ENCODE results near the gene BHLHA9. TPM values are rescaled to one million over a fixed set of nuclear protein-coding genes. Genes with fewer than 3 reads are reported as not detected.

BHLHA9 gene
- total RNA-seq, 4 donors from 2014 or later = not detected

GRCh38 chr17:1271441-1271840, 1.2 kb downstream of the BHLHA9 start:
- intact Hi-C loops (cut with DNase I; ENCODE audit: low total_unique reads) = no loop called here
- WGBS, 2 donors = 42 to 54% methylated on average over 15 to 18 of the region's 18 CpGs
- no peak overlapping the region for H3K4me3 ChIP-seq (ENCODE audit: low read depth, poor library complexity, severe bottlenecking)
- no peak for TF ChIP-seq POLR2A (IDR thresholded peaks at IDR 0.05)
- TF ChIP-seq CTCF (IDR thresholded peaks at IDR 0.05) = no peak
- no peak for DNase-seq (ENCODE audit: low spot score in 2 of 2)

DNA sequence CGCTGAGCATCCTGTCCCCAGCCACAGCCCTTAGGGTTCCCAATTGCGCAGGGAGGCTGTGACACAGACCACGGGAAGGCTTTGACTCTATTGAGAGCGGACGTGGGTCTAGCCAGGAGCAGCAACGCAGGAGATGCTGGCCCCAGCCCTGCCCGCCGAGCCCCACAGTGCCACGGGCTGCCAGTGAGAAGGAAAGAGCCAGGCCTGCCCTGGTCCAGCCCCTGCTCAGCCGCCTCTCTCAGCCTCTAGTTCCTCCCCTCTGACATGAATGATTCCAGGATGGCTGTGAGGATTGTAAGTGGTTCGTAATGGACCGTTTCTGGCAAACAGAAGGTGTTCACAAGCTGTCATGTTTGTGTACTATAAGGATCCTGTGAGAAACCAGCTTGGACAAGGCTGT, 2.5 kb downstream of the BHLHA9 start:
- H3K4me3 ChIP-seq (ENCODE audit: low read depth, poor library complexity, severe bottlenecking) = no peak overlapping the region
- intact Hi-C loops (cut with DNase I; ENCODE audit: low total_unique reads) = no loop called here
- no peak for TF ChIP-seq POLR2A (IDR thresholded peaks at IDR 0.05)
- TF ChIP-seq CTCF (IDR thresholded peaks at IDR 0.05) = no peak
- 56 to 65% methylated on average over 10 to 12 of the region's 12 CpGs for WGBS, 2 donors
- DNase-seq (ENCODE audit: low spot score in 2 of 2) = no peak

DNA sequence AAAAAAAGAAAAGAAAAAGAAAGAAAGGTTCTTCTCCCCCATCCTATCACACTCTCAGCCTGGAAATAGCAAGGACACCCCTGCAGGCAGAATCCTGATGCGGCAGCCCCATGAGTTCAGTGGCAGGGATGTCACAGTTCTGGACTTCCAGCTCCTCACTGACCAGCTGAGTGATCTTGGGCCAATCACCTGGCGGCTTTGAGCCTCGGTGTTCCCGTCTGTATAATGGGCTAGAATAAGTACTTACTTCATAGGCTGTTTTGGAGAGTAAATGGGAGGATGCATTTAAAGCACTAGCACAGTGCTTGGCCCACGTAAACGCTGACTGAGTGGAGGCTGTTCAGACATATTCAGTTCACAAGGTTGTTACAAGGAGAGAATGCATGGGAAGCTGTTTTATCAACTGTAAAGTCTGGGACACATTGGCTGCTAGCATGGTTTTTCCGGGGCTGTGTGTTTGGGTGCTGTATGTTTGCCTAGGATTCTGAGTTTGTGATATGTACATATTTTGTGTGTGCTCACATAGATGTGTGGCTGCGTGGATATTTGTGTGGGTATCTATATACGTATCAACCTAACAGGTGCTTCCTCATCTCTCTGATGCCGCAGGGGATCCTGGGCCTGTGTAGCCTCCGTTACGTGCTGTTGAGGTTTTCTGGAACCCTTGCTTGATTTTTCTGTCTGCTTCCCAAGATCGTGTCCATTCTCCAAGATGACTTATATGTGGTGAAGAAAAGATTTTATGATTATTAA, 3.4 kb downstream of the BHLHA9 start:
- H3K4me3 ChIP-seq (ENCODE audit: low read depth, poor library complexity, severe bottlenecking) = no peak overlapping the region
- WGBS, 2 donors = 75 to 86% methylated on average over 13 of the region's 13 CpGs
- TF ChIP-seq POLR2A (IDR thresholded peaks at IDR 0.05) (no peak), CTCF (IDR thresholded peaks at IDR 0.05) (no peak)
- DNase-seq (ENCODE audit: low spot score in 2 of 2) = no peak
- intact Hi-C loops (cut with DNase I; ENCODE audit: low total_unique reads) = no loop called here

DNA sequence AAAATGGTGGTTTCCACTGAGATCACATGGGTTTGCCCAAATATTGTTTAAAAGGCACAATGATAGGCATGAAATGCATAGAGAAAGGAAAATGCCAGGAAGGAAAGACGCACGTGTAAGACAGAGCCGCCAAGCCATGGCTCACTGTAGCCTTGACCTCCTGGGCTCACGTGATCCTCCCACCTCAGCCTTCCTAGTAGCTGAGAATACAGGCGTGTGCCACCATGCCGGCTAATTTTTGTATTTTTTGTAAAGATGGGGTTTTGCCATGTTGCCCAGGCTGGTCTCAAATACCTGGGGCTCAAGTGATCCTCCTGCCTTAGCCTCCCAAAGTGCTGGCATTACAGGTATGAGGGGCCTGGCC, 4.0 kb downstream of the BHLHA9 start:
- TF ChIP-seq POLR2A (IDR thresholded peaks at IDR 0.05) (no peak), CTCF (IDR thresholded peaks at IDR 0.05) (no peak)
- intact Hi-C loops (cut with DNase I; ENCODE audit: low total_unique reads) = no loop called here
- no peak overlapping the region for H3K4me3 ChIP-seq (ENCODE audit: low read depth, poor library complexity, severe bottlenecking)
- WGBS, 2 donors = 77 to 78% methylated on average over 6 of the region's 6 CpGs
- no peak for DNase-seq (ENCODE audit: low spot score in 2 of 2)

DNA sequence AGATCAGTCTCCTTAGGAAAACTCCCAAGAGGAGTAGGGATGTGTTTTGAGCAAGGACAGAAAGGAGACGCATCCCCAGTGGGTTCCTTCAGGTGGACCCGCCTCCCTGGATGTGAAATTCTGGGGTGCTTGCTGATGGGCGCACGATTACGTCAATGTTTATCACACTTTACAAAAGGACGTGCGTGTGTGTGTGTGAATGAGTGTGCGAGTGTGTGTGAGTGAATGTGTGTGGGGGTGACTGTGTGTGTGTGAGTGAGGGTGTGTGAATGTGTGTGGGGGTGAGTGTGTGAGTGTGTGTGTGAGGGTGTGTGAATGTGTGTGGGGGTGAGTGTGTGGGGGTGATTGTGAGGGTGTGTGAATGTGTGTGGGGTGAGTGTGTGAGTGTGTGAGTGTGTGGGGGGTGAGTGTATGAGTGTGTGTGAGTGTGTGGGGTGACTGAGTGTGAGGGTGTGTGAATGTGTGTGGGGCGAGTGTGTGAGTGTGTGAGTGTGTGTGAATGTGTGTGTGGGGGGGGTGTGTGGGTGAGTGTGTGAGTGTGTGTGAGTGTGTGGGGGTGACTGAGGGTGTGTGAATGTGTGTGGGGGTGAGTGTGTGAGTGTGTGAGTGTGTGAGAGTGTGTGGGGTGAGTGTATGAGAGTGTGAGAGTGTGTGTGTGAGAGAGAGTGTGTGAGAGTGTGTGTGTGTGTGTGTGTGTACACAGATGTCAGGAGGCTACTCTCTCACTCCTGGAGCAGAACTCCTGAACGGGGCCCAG, 5.1 kb downstream of the BHLHA9 start:
- H3K4me3 ChIP-seq (ENCODE audit: low read depth, poor library complexity, severe bottlenecking) = no peak overlapping the region
- 72 to 81% methylated on average over 10 of the region's 10 CpGs for WGBS, 2 donors
- no peak for DNase-seq (ENCODE audit: low spot score in 2 of 2)
- TF ChIP-seq POLR2A (IDR thresholded peaks at IDR 0.05) = no peak
- no peak for TF ChIP-seq CTCF (IDR thresholded peaks at IDR 0.05)
- intact Hi-C loops (cut with DNase I; ENCODE audit: low total_unique reads) = no loop called here
